Spleen (tissue), 7 donors: ENCODE results near the gene ABHD12.

ENCODE experiments used
- POLR2AphosphoS5 ChIP-seq, 3 donors: sonication (generic); formaldehyde crosslinking; IDR thresholded peaks; one replicate each; pipeline ENCODE4 v1.5.1; 2017; ENCODE audit warnings: antibody characterized with exemption in 3 of 3
- TF ChIP-seq, protein P1 (sequence below), 11 experiments: fragments of 200-600 bp in 7 of 11; fragments of 450-650 bp in 4 of 11; sonication (generic) in 4 of 11; IDR thresholded peaks in 8 of 11; conservative IDR thresholded peaks in 3 of 11; 1 replicate in 7 of 11; 2 replicates in 4 of 11; pipeline versions ENCODE4 v1.4.0 to v1.8.0; 2016 to 2021; ENCODE audit warnings: antibody characterized with exemption in 11 of 11, inconsistent platforms in 4 of 11, mild to moderate bottlenecking in 1 of 11
- donor health status: DM: no; HTN: no; CAD: no; lungs with moderate emphysema.
- donor health status: DM: no; HTN: no; CAD: no.
- donor health status: DM: no; HTN: no; CAD: no.

GRCh38 chr20:25394276-25394675 is 3.6 kb upstream of the ABHD12 start:
- TF ChIP-seq, protein P1, sequence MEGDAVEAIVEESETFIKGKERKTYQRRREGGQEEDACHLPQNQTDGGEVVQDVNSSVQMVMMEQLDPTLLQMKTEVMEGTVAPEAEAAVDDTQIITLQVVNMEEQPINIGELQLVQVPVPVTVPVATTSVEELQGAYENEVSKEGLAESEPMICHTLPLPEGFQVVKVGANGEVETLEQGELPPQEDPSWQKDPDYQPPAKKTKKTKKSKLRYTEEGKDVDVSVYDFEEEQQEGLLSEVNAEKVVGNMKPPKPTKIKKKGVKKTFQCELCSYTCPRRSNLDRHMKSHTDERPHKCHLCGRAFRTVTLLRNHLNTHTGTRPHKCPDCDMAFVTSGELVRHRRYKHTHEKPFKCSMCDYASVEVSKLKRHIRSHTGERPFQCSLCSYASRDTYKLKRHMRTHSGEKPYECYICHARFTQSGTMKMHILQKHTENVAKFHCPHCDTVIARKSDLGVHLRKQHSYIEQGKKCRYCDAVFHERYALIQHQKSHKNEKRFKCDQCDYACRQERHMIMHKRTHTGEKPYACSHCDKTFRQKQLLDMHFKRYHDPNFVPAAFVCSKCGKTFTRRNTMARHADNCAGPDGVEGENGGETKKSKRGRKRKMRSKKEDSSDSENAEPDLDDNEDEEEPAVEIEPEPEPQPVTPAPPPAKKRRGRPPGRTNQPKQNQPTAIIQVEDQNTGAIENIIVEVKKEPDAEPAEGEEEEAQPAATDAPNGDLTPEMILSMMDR (IDR thresholded peaks at IDR 0.05 in 8 of 11, conservative IDR thresholded peaks at IDR 0.05 in 3 of 11): no peak
- no peak for TF ChIP-seq POLR2AphosphoS5 (IDR thresholded peaks at IDR 0.05)
